ENCODE data around the gene ATP6V0D1.
A peak's percentile ranks its signal among the peaks of the same experiment; 100 is the strongest.

The ATP6V0D1 gene

GRCh38 chr16:67480833-67481560 lies at the start of gene ATP6V0D1:
ATP6V0D1 (minus strand) TSS chr16:67481157; CDS start chr16:67481086, 71 bp downstream.
- peak; percentile 96 for DNase-seq (ENCODE audit: low read depth, low spot score)
- Histone ChIP-seq H3K9me3 (ENCODE audit: insufficient read depth, low read length) (no peaks in the 10 kb centered on the region), H3K4me1 (ENCODE audit: insufficient read depth, insufficient read length) (peaks cover 8% of the 10 kb centered on the region), H3K36me3 (ENCODE audit: insufficient read depth, insufficient read length, low read length) (peaks cover 6% of the 10 kb centered on the region), H3K27me3 (ENCODE audit: insufficient read depth, insufficient read length) (no peaks in the 10 kb centered on the region), H3K4me3 (ENCODE audit: insufficient read length, low read depth) (peak within 1 kb of the TSS; percentile 98), H3K9ac (ENCODE audit: insufficient read length, low read depth) (peak within 1 kb of the TSS; percentile 92)
- no peak for TF ChIP-seq ZNF274 (IDR thresholded peaks at IDR 0.05; ENCODE audit: low read depth, low read length)
- TF ChIP-seq YY1 (IDR thresholded peaks at IDR 0.05; ENCODE audit: insufficient read depth, insufficient read length), result no peak
- no peak for TF ChIP-seq SUZ12 (IDR thresholded peaks at IDR 0.05; ENCODE audit: extremely low read depth, insufficient read depth, insufficient read length)

GRCh38 chr16:67530013-67530939 lies 49.3 kb upstream of the ATP6V0D1 start:
- Histone ChIP-seq H3K4me3 (ENCODE audit: insufficient read length, low read depth) (peak overlapping the region; percentile 36), H3K9me3 (ENCODE audit: insufficient read depth, low read length) (no peaks in the 10 kb centered on the region), H3K9ac (ENCODE audit: insufficient read length, low read depth) (peak overlapping the region; percentile 81), H3K36me3 (ENCODE audit: insufficient read depth, insufficient read length, low read length) (peaks cover 13% of the 10 kb centered on the region), H3K27me3 (ENCODE audit: insufficient read depth, insufficient read length) (peaks cover 34% of the 10 kb centered on the region), H3K4me1 (ENCODE audit: insufficient read depth, insufficient read length) (peaks cover 22% of the 10 kb centered on the region)
- TF ChIP-seq ZNF274 (IDR thresholded peaks at IDR 0.05; ENCODE audit: low read depth, low read length) (no peak), SUZ12 (IDR thresholded peaks at IDR 0.05; ENCODE audit: extremely low read depth, insufficient read depth, insufficient read length) (no peak), YY1 (IDR thresholded peaks at IDR 0.05; ENCODE audit: insufficient read depth, insufficient read length) (no peak)
- no peak for DNase-seq (ENCODE audit: low read depth, low spot score)

DNA sequence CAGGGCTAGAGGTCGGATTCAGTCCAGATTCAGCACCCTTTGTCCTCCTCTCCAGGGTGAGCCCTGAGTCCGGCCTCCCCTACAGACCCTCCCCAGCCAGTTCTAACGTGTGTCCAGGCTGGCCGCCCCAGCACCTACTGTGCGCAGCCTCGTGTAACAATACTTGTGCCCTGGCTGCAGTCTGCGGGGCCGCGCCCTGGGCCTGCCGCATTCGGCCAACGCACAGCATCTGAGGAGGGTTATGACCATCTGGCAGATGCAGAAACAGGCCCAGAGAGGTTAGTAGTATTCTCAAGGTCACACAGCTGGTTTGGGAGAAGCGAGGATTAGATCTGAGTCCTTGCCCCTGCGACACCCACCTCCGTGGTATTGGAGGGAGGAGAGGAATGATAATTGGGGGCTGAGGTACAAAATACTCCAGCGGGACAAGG lies 48.6 kb upstream of the ATP6V0D1 start:
- H3K9ac ChIP-seq (ENCODE audit: insufficient read length, low read depth), result peak overlapping the region; percentile 81
- H3K9me3 ChIP-seq (ENCODE audit: insufficient read depth, low read length), result no peaks in the 10 kb centered on the region
- peaks cover 13% of the 10 kb centered on the region for H3K36me3 ChIP-seq (ENCODE audit: insufficient read depth, insufficient read length, low read length)
- H3K27me3 ChIP-seq (ENCODE audit: insufficient read depth, insufficient read length), result peaks cover 33% of the 10 kb centered on the region
- TF ChIP-seq YY1 (IDR thresholded peaks at IDR 0.05; ENCODE audit: insufficient read depth, insufficient read length), result no peak
- no peak for TF ChIP-seq ZNF274 (IDR thresholded peaks at IDR 0.05; ENCODE audit: low read depth, low read length)
- no peak for TF ChIP-seq SUZ12 (IDR thresholded peaks at IDR 0.05; ENCODE audit: extremely low read depth, insufficient read depth, insufficient read length)
- DNase-seq (ENCODE audit: low read depth, low spot score), result no peak
- peaks cover 22% of the 10 kb centered on the region for H3K4me1 ChIP-seq (ENCODE audit: insufficient read depth, insufficient read length)
- H3K4me3 ChIP-seq (ENCODE audit: insufficient read length, low read depth), result peak overlapping the region; percentile 36

- no peaks in the 10 kb centered on the region for H3K9me3 ChIP-seq (ENCODE audit: insufficient read depth, low read length)
- peak overlapping the region; percentile 81 for H3K9ac ChIP-seq (ENCODE audit: insufficient read length, low read depth)
- TF ChIP-seq SUZ12 (IDR thresholded peaks at IDR 0.05; ENCODE audit: extremely low read depth, insufficient read depth, insufficient read length) (no peak), YY1 (IDR thresholded peaks at IDR 0.05; ENCODE audit: insufficient read depth, insufficient read length) (no peak), ZNF274 (IDR thresholded peaks at IDR 0.05; ENCODE audit: low read depth, low read length) (no peak)
- DNase-seq (ENCODE audit: low read depth, low spot score), result no peak
- H3K36me3 ChIP-seq (ENCODE audit: insufficient read depth, insufficient read length, low read length), result peaks cover 13% of the 10 kb centered on the region
- H3K27me3 ChIP-seq (ENCODE audit: insufficient read depth, insufficient read length), result peaks cover 37% of the 10 kb centered on the region
- H3K4me3 ChIP-seq (ENCODE audit: insufficient read length, low read depth), result peak overlapping the region; percentile 36
- peaks cover 22% of the 10 kb centered on the region for H3K4me1 ChIP-seq (ENCODE audit: insufficient read depth, insufficient read length)
Observed at GRCh38 chr16:67528870-67529581, 48.1 kb upstream of the ATP6V0D1 start.

GRCh38 chr16:67528222-67528869 lies 47.4 kb upstream of the ATP6V0D1 start, which contains the start of gene RIPOR1:
RIPOR1 (plus strand) TSS chr16:67528829; CDS start chr16:67538447, 9,618 bp downstream.
- Histone ChIP-seq H3K4me1 (ENCODE audit: insufficient read depth, insufficient read length) (peaks cover 22% of the 10 kb centered on the region), H3K9me3 (ENCODE audit: insufficient read depth, low read length) (no peaks in the 10 kb centered on the region)
- no peak for DNase-seq (ENCODE audit: low read depth, low spot score)

DNA sequence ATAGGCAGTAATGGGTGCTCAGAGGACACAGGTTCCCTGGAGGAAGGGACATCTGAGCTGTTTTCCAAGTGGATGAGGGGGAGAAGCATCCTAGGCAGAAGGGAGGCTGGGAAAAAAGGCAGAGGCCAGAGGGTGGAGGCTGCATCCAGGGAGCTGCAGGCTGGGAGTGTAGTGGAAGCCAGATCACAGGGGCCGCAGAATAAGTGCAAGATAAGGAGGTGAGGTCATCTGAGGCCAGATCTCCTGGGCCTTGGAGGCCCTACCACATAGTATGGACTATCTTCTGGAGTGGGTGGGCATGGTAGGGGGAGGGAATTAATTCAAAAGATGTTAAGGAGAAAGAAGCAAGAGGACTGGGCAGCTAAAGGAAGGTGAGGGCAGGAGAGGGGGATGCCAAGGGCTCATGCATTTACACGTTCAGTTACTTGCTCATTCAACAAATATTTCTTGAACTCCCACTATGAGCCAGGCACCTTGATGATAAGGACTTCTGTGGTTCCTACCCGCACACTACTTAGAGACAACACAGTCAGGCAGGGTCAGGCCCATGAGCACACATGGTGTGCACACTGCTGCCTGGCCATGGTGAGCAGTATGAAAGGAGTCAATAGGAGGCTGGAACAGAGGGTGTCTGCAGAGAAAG lies 45.3 kb upstream of the ATP6V0D1 start:
- Histone ChIP-seq H3K27me3 (ENCODE audit: insufficient read depth, insufficient read length) (peaks cover 28% of the 10 kb centered on the region), H3K4me1 (ENCODE audit: insufficient read depth, insufficient read length) (peaks cover 22% of the 10 kb centered on the region)

More at GRCh38 chr16:67528222-67528869, 47.4 kb upstream of the ATP6V0D1 start, which contains the start of gene RIPOR1:
- Histone ChIP-seq H3K4me3 (ENCODE audit: insufficient read length, low read depth) (peak within 1 kb of the TSS; percentile 36), H3K36me3 (ENCODE audit: insufficient read depth, insufficient read length, low read length) (peaks cover 13% of the 10 kb centered on the region), H3K27me3 (ENCODE audit: insufficient read depth, insufficient read length) (peaks cover 37% of the 10 kb centered on the region), H3K9ac (ENCODE audit: insufficient read length, low read depth) (peak within 1 kb of the TSS; percentile 81)
- no peak for TF ChIP-seq SUZ12 (IDR thresholded peaks at IDR 0.05; ENCODE audit: extremely low read depth, insufficient read depth, insufficient read length)
- no peak for TF ChIP-seq YY1 (IDR thresholded peaks at IDR 0.05; ENCODE audit: insufficient read depth, insufficient read length)
- TF ChIP-seq ZNF274 (IDR thresholded peaks at IDR 0.05; ENCODE audit: low read depth, low read length), result no peak

More for the DNA sequence above, 45.3 kb upstream of the ATP6V0D1 start:
- Histone ChIP-seq H3K36me3 (ENCODE audit: insufficient read depth, insufficient read length, low read length) (peaks cover 7% of the 10 kb centered on the region), H3K9me3 (ENCODE audit: insufficient read depth, low read length) (peaks cover 13% of the 10 kb centered on the region; the same call in 1 of the 2 replicates), H3K4me3 (ENCODE audit: insufficient read length, low read depth) (no peak overlapping the region), H3K9ac (ENCODE audit: insufficient read length, low read depth) (no peak overlapping the region)
- no peak for TF ChIP-seq YY1 (IDR thresholded peaks at IDR 0.05; ENCODE audit: insufficient read depth, insufficient read length)
- no peak for TF ChIP-seq SUZ12 (IDR thresholded peaks at IDR 0.05; ENCODE audit: extremely low read depth, insufficient read depth, insufficient read length)
- TF ChIP-seq ZNF274 (IDR thresholded peaks at IDR 0.05; ENCODE audit: low read depth, low read length), result no peak
- no peak for DNase-seq (ENCODE audit: low read depth, low spot score)

All from NT2/D1 (cell line).